Stimulated activated CD4-positive, alpha-beta T cell treated with anti-CD3 and anti-CD28 coated beads, Interleukin-15, amount 100 ng/mL, for 1 hour (primary cell): ENCODE data around the gene FKBP2.

ENCODE experiments used
- DNase-seq, 2 donors: peaks; one replicate each; pipeline ENCODE4 v3.0.0-alpha.2; 2020; ENCODE audit warnings: low read depth in 1 of 2, low spot score in 1 of 2

FKBP2 gene

GRCh38 chr11:64263021-64263946, 22.4 kb downstream of the FKBP2 start:
- no peak for DNase-seq

- DNase-seq, result no peak
Observed at GRCh38 chr11:64263947-64264317, 23.0 kb downstream of the FKBP2 start.

DNA sequence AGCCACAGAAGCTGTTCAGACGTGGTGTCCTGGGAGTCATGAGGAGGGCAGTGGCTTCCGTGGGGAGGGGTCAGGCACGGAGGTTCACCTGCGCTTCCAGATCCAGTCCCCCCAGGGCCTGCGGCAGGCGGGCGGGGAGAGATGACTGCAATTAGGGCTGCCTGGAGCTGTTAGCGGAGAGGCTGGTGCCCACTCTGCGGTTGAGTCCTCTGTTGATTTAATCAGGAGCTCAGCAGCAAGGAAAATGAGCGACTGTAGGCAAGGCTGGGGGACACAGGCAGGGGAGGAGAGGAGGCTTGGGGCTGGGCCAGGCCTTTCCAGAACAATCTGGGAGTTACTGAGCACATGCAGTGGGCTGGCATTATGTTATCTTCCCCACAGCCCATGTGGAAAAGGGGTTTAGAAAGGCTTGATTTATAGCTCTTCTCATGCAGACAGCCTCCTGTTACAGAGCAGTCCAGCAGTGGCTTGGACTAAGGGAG, 23.5 kb downstream of the FKBP2 start:
- DNase-seq, result no peak

- no peak for DNase-seq
Observed at GRCh38 chr11:64265176-64266160, 24.6 kb downstream of the FKBP2 start.

DNA sequence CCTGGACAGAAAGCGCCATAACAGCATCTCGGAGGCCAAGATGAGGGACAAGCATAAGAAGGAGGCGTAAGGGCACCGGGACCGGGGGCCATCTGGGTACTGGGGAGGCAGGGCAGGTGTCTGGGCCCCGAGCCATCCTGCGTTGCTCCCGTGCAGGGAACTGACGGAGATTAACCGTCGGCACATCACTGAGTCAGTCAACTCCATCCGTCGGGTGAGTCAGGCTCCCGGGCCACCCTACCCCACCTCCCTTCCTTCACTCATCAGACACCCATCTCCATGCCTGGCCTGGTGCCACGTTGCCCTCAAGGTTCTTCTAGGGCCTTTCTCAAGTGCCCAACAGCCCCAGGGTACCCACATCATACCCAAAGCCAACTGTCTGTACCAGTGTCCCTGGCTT, 25.4 kb downstream of the FKBP2 start:
- DNase-seq, result no peak

DNA sequence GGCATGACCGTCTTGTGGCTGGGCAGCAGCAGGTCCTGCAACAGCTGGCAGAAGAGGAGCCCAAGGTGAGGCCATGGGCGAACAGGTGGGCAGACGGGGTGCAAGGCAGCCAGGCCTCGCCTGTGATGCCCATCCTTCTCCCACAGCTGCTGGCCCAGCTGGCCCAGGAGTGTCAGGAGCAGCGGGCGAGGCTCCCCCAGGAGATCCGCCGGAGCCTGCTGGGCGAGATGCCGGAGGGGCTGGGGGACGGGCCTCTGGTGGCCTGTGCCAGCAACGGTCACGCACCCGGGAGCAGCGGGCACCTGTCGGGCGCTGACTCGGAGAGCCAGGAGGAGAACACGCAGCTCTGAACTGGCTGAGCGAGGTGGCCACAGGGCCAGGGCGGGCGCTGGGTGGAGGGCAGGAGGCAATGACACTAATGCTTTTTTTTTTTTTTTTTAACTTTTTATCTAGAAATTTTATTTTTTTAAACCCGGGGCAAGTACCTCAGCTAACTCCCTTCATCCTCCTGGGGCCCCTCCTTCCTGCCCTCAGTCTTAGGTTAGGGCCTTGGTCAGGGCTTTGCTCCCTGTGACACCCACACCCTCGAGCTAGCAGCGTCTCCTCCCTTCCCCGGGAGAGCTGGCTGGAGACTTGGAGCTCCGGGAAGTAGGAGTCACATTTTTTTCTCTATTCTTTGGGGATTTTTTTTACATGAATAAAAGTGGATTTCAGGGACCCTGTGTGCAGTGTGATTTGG, 26.5 kb downstream of the FKBP2 start:
- DNase-seq, result no peak

DNA sequence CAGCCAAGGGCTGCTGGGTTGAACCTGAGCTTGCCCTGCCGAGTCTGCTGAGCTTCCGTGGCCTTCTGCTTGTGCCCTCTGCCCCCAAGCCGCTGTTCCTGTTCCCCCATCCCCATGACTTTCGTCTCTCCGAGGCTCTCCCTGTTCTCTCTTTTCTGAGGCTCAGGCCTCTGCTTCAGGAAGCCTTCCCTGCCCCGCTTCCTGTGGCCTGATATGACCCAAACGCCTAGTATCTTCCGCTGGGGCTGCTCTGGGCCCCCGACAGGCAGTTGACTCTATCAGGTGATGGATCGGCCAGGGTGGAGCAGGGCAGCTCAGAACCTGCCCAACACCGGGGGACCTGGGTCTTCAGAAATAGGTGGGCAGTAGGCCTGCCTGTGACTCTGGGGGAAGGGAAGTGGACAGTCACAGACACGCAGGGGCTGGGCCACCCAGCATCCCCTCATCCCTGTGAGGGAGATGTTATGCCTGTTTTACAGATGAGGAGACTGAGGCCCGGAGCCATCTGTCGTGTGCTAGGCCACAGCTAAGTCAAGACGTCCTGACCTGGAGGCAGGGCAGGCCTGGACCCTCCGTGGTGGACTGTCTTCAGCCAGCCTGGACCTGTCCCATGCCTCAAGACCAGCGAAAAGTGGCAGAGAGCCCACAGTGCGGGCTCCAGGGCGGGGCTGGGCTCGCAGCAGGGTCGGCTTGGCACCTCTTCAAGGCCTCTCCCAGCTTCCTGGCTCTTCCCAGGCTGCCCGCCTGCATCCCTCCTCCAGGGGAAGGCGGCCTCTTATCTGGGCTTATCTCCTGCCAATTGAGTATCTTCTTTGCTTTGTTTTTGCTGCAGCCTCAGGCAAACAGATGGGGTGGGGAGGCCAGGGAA, 27.4 kb downstream of the FKBP2 start:
- DNase-seq, result no peak

DNA sequence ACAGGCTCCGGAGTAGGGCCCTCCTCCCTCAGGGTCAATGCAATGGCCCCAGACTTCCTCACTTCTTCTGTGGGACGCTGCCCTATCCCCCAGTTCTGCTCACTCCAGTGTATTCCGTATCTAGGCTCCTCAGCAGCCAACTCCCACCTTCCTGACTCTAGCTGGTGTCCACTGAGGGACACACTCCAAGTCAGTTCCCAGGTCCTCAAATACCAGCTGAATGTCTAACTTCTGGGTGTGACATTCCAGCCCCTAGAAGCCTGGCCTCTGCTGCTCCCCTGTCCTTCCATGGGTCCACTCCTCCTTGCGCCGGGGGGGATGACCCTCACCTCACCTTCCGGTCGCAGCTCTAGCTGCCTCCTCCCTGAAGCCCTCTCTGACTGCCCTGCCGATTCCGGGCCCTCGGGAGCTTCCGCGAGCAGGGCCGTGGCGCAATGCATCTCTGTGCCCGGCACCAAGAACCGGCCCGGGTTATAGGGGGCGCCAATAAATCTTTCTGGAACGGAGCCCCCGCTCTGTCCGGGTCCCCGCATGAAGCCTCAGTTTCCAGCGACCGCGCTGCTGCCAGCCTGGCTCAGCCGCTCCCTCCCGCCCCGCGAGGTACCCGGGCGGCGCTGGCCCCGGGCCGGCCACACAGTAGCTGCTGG, 28.1 kb downstream of the FKBP2 start:
- DNase-seq, result no peak

DNA sequence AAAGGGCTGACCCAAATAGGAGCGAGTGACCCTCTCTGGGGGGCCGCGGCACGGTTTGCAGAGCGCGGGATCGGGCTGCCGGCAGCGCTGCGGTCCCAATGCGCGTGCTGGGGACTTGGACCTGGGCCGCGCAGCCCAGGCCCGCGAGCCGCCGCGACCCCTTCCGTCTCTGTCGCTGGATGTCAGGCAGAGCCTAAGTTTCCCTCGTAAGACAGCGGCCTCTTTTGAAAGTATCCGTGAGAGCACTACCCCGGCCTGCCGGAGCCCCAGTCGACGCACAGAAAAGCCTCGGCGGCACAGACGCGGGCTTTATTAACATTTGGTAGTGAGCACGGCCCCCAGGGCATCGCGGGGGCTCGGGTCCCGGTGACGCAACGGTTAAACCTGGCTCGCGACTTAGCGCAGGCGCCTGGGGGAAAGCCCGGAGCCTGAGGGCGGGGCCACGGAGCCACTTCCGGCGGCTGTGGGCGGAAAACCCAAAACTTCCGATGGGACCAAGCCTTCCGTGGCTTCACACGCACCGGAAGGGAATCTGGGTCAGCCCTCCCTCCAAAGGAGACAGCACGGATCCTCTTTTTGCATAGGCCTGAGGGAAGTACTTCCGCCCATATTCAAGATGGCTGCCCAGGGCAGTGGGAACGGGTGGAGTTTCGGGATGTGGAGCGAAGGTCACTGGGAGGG, 28.8 kb downstream of the FKBP2 start:
- DNase-seq, result peak; percentile 95 to 98

GRCh38 chr11:64275031-64275800, 34.3 kb downstream of the FKBP2 start:
- no peak for DNase-seq

GRCh38 chr11:64275841-64276240, 34.9 kb downstream of the FKBP2 start:
- no peak for DNase-seq

DNA sequence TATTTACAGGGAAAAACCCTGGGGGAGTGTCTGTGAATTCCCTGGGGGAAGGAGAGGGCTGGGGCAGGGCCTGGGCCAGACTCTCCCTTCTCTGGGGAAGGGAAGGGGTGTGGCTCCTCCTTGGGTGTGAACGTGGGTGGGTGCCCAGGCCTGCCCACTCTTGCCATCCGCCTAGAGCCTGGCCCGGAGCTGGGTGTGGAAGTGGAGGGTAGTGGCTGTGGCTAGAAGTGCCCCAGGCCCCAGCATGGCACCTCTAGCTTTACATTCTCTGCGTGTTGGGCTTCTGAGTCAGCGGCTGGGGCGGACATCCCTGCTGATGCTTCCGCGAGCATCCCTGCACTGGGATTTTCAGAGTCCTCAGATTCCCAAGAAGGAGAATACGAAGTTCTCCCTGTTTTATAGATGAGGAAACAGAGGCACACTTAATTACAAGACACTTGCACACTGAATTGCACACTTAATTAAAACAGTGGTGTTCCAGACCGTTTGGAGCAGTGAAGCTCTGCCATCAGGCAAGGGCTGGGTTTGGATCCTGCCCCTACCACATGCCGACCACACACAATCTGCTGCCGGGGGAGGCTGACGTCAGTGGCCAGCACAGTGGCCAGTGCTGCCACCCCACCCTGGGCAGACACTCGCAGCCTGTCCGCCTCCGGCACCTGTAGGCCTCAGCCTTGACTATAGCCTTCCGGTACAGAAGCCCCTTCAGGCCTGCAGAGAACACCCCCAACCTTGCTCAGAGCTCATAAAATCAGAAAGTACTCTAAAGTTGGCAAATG, 35.9 kb downstream of the FKBP2 start:
- no peak for DNase-seq

GRCh38 chr11:64278576-64279190, 37.8 kb downstream of the FKBP2 start:
- no peak for DNase-seq

DNA sequence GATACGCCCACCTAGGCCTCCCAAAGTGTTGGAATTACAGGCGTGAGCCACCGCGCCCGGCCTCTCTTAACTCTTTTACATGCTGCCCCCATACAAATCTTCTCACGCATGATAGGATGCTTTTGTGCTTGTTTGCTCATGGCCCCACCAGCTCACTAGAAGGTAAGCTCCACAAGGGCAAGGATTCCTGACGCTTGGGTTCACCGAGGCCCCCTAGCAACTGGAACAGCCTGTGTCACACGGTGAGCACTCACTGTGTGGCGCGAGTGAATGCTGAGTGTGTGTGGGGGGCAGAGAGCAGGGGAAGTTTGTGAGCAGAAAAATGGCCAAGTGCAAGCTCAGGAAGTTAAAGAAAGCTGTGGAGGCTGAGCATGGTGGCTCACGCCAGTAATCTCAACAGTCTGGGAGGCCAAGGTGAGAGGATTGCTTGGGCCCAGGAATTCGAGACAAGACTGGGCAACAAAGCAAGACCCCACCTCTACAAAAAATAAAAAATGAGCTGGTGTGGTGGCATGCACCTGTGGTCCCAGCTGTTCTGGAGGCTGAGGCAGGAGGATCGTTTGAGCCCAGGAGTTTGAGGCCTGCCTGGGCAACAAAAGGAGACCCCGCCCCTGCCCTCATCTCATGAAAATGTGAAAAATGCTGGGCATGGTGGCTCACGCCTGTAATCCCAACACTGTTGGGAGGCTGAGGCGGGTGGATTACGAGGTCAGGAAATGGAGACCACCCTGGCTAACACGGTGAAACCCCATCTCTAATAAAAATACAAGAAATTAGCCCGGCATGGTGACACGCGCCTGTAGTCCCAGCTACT, 41.3 kb downstream of the FKBP2 start:
- no peak for DNase-seq

DNA sequence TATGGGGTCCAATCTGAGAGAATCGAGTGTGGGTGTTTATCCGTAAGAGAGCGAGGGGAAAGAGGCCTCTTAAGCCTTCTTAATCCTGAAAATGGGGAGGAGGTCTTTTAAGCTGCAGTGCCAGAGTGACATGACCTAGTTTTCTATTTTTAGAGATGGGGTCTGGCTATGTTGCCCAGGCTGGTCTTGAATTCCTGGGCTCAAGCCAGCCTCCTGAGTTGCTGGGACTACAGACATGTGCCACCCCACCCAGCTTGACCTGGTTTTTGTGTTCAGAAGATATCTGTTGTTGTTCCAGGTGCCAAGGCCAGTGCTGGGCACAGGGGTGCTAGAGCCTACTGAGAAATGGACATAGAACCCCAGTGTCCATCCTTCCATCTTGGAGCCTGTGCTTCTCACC, 42.2 kb downstream of the FKBP2 start:
- DNase-seq, result no peak
